Measurements from ENCODE around the gene NOL6. TPM values are rescaled to one million over a fixed set of nuclear protein-coding genes. Genes with fewer than 3 reads are reported as not detected.
"Not testable (repeated sequence)": the region's sequence is repeated elsewhere in the genome, so short reads cannot be mapped to it uniquely, and the experiment has no call there.

Gene NOL6
- total RNA-seq, 1 donor from 2014 or later: 19.3 TPM

- no peak overlapping the region for H3K4me3 ChIP-seq (ENCODE audit: low read depth, low read length)
- TF ChIP-seq, protein P1, sequence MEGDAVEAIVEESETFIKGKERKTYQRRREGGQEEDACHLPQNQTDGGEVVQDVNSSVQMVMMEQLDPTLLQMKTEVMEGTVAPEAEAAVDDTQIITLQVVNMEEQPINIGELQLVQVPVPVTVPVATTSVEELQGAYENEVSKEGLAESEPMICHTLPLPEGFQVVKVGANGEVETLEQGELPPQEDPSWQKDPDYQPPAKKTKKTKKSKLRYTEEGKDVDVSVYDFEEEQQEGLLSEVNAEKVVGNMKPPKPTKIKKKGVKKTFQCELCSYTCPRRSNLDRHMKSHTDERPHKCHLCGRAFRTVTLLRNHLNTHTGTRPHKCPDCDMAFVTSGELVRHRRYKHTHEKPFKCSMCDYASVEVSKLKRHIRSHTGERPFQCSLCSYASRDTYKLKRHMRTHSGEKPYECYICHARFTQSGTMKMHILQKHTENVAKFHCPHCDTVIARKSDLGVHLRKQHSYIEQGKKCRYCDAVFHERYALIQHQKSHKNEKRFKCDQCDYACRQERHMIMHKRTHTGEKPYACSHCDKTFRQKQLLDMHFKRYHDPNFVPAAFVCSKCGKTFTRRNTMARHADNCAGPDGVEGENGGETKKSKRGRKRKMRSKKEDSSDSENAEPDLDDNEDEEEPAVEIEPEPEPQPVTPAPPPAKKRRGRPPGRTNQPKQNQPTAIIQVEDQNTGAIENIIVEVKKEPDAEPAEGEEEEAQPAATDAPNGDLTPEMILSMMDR (conservative IDR thresholded peaks at IDR 0.05; ENCODE audit: low read depth, low read length): no peak
- DNase-seq (ENCODE audit: low read depth): no peak
These were observed 10.6 kb downstream of the NOL6 start for GRCh38 chr9:33463151-33463550.

DNA sequence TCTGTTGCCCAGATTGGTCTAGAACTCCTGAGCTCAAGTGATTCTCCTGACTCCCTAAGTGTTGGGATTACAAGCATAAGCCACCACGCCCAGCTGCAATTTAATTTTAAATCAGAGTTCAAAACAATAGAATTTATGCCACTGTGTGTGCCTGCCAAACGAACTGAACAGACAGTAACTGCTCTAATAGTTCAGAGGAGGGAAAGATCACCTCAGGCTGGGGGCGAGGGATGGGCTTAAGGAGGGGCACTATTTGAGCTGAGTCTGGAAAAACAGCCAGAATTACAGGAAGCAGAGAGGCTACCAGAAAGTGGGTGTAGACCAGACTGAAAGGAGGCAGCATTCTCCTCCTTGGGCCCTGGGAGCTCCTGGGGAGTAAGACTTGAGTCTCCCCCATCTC is 12.2 kb downstream of the NOL6 start:
- H3K4me3 ChIP-seq (ENCODE audit: low read depth, low read length): no peak overlapping the region
- TF ChIP-seq, protein P1 (conservative IDR thresholded peaks at IDR 0.05; ENCODE audit: low read depth, low read length): no peak
- DNase-seq (ENCODE audit: low read depth): no peak

DNA sequence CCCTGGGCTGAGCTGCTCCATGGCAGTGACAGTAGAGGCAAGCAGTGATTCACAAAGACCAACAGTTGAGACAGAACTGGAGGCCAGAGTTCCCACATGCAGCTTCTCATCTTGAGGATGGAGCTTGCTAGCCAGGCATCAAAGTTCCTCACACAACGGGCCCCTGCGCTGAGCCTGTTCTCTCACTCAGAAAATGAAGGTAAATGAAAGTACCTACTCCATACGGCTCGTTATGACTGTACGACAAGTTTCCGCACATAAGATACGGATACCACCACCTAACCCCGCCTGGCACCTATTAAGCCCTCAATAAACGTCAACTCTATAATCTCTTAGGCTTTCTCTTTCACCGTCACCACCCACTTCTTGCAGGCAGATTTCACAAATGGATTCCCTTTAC is 12.9 kb downstream of the NOL6 start:
- DNase-seq (ENCODE audit: low read depth): no peak
- no peak overlapping the region for H3K4me3 ChIP-seq (ENCODE audit: low read depth, low read length)
- TF ChIP-seq, protein P1 (conservative IDR thresholded peaks at IDR 0.05; ENCODE audit: low read depth, low read length): no peak

DNA sequence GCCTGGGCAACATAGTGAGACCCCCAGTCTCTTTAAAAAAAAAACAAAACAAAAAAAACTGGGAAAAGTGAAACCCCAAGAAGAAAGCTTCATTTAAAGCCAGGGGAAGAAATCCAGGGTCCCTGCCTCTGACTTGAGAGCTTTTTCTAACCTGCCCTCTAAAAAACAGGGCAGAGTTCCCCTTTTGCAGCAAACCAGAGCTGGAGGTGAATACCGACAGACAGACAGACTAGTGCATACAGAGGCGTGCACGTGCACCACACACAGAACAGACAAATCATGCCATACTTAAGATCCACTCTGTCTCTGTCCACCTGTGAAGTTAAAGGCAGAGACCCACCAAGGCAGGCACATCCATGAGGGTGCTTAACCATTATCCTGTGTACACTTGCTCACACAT is 14.6 kb downstream of the NOL6 start:
- TF ChIP-seq, protein P1 (conservative IDR thresholded peaks at IDR 0.05; ENCODE audit: low read depth, low read length): no peak
- no peak for DNase-seq (ENCODE audit: low read depth)
- no peak overlapping the region for H3K4me3 ChIP-seq (ENCODE audit: low read depth, low read length)

DNA sequence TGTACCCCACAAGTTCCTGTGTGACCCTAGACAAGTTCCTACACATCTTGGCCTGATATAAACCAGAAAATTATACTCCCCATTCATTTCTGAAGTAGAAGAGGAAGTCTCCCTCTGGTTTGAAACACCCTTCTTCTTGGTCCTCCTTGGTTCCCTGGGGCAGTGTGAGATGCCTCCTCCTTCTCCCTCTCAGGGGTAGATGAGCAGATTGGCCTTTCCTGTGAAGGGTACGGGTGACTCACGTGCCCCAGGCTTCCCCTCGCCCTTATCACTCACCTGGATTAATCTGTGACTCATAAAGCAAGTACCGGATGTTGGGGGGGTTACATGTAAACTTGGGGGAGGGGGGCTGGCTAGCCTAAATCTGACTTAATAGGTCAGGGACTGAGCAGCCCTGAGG is 15.3 kb downstream of the NOL6 start:
- no peak overlapping the region for H3K4me3 ChIP-seq (ENCODE audit: low read depth, low read length)
- DNase-seq (ENCODE audit: low read depth): no peak
- TF ChIP-seq, protein P1 (conservative IDR thresholded peaks at IDR 0.05; ENCODE audit: low read depth, low read length): no peak

- TF ChIP-seq, protein P1 (conservative IDR thresholded peaks at IDR 0.05; ENCODE audit: low read depth, low read length): no peak
- no peak overlapping the region for H3K4me3 ChIP-seq (ENCODE audit: low read depth, low read length)
These were observed 17.8 kb downstream of the NOL6 start for GRCh38 chr9:33455945-33456344.

GRCh38 chr9:33455456-33455855 is 18.3 kb downstream of the NOL6 start:
- DNase-seq (ENCODE audit: low read depth): not testable (repeated sequence)

More at GRCh38 chr9:33455945-33456344, 17.8 kb downstream of the NOL6 start:
- DNase-seq (ENCODE audit: low read depth): no peak

DNA sequence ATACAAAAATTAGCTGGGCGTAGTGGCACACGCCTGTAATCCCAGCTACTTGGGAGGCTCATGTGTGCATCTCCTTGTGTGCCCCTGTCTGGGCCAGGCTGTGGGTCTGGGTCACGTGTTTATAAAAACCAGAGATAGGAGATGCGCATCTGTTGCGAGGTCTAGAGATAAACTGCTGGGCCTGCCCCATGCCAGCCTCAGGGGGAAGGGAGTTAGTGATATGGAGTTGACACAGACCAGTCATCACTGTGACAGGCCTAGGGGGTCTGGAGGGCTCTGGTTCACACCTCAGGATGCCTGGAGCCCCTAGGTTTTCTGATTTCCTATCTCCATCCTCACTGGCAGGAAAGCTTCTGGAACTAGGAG is 19.1 kb downstream of the NOL6 start:
- DNase-seq (ENCODE audit: low read depth): not testable (repeated sequence)

More at GRCh38 chr9:33455456-33455855, 18.3 kb downstream of the NOL6 start:
- not testable (repeated sequence) for H3K4me3 ChIP-seq (ENCODE audit: low read depth, low read length)

More for the DNA sequence above, 19.1 kb downstream of the NOL6 start:
- not testable (repeated sequence) for H3K4me3 ChIP-seq (ENCODE audit: low read depth, low read length)
